ENCODE results near the gene YAP1.

The YAP1 gene

DNA sequence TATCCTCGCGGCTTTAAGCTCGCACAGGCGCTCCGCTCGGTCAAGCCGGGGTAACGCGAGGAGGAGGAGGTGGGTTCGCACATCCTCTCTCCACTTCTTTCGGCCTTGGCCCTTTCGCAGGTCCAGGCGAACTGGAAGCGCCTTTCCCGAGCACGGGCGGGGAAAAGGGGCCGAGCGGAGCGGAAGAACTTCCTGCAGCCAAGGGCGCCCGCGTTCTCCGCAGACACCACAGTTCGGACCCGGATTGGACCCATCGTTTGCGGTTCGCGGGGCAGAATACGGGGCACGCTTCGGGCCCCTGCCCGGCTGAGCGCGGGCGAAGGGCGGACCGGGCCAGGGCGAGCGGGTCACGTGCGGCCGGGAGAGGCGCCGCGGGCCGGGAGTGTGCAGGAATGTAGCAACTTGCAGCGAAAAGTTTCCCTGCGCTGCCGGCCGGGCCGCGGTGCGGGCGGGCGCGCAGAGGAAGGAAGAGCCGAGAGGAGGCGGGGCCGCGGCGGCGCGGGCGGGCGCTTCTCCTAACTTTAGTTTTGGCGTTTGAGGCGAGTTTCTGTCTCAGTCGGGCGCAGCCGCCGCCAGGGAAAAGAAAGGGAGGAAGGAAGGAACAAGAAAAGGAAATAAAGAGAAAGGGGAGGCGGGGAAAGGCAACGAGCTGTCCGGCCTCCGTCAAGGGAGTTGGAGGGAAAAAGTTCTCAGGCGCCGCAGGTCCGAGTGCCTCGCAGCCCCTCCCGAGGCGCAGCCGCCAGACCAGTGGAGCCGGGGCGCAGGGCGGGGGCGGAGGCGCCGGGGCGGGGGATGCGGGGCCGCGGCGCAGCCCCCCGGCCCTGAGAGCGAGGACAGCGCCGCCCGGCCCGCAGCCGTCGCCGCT, at the start of gene YAP1:
Gene YAP1, plus strand, starts transcription at position 552 of the 865 bp plus-strand sequence. CDS start 402 bp downstream, outside the sequence.
- DNase-seq: no peak

DNA sequence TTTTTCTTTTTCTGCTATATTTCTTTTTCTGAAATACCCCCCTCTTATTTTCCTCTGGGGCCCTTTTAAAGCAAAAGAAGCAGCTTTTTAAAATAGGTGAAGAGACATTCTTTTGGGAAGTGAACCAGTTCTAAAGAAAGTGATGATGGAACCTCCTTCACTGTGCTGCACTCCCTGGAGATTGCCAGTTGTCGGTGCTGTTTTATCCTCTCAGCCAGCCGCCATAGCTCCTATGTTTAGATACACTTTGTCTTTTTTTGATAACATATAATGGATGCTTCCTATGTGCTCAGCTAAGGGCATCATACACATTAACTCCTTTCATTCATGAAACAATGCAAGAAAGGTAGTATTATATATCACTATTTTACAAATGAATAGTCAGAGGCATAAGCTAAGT, 49.0 kb upstream of the YAP1 start:
- no peak for DNase-seq

DNA sequence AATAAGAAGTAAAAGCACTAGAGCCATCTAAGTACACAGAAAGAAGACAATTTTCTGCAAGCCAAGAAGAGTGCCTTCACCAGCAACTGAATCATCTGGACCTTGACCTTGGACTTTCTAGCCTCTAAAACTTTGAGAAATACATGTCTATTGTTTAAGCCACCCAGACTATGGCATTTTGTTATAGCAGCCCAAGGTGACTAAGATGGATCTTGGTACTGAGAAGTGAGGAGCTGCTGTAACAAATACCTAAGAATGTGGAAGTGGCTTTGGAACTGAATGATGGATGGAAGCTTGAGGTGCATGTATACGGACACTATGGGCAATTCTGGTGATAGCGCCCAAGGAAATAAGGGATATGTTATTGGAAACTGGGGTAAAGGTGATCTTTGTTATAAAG, 48.1 kb upstream of the YAP1 start:
- DNase-seq: no peak

DNA sequence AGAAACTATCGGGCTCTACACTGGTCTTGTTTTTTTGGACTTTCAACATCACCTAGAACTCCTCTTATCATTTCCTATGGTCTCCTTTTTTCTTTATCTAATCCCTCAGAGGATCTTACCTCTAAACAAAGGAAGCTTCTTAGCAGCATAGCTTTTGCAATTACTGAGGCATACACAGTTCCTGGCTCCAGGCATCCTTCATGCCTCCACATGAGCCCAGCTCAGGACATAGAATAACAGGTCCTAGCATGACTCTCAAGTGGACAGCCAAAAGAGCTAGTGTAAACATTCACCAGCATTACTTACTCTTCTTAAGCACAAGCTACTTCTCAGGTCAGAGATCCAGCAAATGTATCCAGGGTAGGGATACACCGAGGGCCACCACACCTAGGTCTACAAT, 45.9 kb upstream of the YAP1 start:
- no peak for DNase-seq

DNA sequence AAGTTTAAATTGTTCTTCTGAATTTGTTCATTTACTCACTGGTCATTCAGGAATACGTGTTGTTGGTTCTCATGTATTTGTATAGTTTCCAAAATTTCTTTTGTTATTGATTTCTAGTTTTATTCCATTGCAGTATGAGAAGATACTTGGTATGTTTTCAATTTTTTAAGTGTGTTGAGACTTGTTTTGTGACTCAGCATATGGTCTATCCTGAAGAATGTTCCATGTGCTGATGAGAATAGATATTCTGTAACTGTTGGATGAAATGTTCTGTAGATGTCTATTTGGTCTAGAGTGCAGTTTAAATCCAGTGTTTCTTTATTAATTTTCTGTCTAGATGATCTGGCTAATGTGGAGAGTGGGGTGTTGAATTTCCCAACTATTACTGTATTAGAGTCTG, 39.5 kb upstream of the YAP1 start:
- DNase-seq: no peak

DNA sequence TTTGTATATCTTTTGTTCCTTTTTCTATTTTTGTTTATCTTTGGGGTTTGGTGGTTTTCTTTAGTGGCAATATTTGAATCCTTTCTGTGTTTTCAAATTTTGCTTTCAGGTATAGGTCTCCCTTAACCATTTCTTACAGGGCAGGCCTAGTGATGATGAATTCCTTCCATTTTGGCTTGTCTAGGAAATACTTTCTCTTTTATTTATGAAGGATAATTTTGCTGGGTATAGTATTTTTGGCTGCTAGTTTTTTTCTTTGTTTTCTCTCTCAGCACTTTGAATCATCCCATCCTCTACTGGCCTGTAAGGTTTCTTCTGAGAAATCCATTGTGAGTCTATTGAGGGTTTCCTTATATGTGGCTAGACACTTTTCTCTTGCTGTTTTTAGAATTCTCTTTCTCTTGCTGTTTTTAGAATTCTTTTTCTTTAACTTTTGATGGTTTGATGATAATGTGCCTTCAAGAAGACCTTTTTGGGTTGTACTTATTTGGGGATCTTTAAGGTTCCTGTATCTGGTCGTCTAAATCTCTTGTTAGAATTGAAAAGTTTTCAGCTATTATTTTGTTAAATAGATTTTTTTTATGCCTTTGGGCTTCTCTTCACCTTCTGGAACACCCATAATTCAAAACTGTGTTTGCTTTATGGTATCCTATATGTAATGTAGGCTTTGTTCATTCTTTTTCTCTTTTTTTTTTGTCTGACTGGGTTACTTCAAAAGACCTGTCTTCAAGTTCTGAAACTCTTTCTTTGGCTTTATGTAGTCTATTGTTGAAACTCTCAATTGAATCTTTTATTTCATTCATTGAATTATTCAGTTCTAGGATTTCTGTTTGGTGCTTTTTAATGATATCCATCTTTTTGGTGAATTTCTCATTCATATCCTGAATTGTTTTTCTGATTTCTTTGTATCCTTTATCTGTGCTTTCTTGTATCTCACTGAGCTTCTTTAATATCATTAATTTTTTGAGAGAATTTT, 38.5 kb upstream of the YAP1 start:
- DNase-seq: no peak

DNA sequence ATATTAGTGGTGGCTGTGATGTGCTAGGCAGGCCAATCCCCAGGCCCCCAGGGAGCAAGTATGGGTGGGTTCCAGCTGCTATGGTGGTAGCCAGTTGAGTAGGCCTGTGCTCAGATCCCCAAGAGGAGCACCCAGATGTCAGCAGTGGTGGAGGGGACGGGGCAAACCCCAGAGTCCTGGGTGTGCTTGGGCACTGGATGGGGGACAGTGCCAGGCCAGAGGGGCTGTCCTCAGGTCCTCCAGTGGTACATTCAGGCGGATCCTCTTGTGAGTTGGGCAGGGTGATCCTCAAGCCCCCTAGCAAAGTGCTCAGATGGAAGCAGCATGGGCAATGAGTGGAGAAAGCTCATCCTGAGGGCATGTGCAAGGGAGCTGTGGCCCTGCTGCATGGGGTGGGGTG, 37.0 kb upstream of the YAP1 start:
- no peak for DNase-seq

DNA sequence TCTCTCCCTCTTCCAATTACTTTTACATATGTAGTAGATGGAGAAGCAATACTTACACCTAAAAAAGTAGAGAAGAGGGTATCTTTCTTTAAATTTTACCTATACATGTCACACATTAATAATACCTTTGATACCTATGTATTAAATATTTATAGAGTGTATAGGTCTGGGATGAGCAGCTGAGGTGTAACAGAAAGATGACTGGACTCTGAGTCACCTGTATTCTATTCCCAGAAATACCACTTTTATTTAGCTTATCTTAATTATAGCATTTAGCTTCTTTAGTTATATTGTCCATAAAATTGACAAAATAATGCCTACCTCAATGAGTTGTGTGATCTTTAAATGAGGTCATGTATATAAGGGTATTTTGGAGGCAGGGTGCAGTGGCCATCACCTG, 30.6 kb upstream of the YAP1 start:
- no peak for DNase-seq

DNA sequence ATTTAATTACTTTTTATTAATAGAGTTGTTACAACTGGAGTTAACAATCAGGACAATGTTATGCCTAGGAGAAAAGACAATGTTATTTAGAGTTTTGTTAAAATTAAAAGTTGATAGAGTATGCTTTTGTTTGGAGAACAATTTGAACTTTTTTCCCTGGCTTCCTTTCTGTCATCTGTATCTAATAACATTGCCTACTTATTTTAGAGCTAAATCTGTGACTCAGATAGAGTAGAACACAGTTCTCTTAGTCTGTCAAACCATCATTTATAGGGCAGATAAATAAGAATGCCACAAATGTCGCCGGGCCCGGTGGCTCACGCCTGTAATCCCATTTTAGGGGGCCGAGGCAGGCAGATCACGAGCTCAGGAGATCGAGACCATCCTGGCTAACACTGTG, 28.9 kb upstream of the YAP1 start:
- DNase-seq: no peak

DNA sequence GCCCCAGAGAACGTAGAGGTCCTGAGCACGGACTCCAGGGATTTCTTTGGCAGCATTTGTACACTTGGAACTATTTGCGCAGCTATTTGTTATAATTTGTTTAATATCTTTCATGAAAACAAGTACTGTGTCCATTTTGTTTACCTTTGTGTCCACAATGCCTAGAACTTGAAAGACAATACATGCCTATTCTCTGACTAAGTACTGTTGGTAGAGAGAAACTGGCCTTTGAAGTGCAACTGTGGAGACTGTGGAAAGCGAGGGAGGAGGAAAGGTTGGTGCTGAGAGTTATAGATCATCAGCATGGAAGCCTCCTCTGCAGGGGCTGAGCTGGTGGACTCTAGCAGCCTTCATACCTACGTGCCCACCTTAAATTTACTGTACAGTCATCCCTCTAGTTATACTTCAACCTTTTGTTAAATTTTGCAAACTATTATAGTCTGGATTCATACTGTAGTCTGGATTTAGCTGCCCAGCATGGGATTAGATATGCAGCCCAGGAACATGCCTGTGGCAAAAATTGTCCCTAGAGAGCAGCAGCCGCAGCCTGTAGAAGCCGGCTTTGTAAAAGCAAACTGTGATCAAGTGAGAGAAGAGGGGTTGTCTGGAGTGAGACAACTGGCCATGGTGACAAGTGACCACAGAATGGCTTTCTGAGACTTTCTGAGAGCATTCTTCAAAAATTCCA, 24.2 kb upstream of the YAP1 start:
- no peak for DNase-seq

DNA sequence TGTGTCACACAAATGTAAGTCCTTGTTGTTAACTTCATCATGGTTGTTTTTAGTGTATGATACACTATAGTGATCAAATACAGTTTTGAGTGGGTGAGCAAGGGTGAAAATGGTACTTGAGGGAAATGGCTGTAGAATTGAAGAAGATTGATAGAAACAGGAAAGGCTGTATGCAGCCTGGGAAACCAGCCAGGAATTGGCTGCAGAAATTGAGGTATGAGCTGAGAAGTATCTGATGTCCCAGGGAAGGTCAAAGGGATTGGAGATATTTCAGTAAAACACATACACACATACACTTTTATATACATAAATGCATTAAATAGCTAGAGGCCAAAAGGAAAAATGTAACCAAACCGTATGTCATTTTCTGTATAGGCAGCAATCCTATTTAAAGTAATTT, 13.1 kb upstream of the YAP1 start:
- DNase-seq: no peak

DNA sequence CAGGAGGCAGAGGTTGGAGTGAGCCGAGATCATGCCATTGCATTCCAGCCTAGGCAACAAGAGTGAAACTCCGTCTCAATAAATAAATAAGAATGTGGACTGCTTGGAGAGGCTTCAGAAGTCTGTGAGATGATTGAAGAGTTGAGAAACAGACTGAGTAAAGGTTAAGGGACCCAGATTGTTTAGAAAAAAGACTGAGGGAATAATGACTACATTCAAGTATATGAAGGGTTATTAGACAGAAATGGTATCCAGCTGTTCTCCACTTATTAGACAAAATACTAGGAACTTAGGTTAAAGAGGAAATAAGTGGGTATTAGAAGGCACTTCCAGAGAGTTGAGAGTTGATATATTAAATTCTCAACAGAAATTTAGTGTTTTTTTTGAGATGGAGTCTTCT, 10.5 kb upstream of the YAP1 start:
- no peak for DNase-seq

DNA sequence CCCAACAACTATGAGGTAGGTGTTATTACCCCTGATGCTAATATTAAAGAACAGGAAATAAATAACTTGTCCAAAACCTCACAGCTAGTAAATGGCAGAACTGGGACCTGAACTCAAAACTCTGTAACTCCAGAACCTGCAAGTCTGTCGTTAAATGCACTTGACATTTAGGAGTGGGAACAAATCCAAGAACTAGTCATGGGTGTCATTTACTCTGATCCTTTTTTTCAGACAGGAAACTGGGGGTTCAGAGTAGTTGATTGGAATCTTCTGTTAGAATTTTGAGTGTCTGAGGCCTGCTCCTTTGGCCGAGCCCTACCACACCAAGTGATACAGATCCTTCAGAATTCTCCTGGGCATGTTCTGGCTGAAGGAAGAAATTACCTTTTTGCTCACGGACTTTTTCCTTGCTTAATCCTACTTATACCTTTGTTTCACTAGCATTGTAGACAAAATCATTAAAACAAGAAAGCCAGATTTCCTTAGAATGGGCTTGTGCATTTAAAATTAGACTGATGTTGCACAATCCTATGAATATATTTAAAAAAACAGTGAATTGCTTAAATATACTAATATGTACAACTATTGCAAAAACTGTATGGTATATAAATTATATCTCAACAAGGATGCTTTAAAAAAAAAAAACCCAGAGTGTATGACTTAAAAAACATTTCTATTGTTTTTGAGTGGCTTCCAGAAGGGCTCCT, 1.4 kb upstream of the YAP1 start:
- DNase-seq: no peak

DNA sequence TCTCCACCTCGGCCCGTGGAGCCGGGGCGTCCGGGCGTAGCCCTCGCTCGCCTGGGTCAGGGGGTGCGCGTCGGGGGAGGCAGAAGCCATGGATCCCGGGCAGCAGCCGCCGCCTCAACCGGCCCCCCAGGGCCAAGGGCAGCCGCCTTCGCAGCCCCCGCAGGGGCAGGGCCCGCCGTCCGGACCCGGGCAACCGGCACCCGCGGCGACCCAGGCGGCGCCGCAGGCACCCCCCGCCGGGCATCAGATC, 439 bp downstream of the YAP1 start:
- DNase-seq: no peak

DNA sequence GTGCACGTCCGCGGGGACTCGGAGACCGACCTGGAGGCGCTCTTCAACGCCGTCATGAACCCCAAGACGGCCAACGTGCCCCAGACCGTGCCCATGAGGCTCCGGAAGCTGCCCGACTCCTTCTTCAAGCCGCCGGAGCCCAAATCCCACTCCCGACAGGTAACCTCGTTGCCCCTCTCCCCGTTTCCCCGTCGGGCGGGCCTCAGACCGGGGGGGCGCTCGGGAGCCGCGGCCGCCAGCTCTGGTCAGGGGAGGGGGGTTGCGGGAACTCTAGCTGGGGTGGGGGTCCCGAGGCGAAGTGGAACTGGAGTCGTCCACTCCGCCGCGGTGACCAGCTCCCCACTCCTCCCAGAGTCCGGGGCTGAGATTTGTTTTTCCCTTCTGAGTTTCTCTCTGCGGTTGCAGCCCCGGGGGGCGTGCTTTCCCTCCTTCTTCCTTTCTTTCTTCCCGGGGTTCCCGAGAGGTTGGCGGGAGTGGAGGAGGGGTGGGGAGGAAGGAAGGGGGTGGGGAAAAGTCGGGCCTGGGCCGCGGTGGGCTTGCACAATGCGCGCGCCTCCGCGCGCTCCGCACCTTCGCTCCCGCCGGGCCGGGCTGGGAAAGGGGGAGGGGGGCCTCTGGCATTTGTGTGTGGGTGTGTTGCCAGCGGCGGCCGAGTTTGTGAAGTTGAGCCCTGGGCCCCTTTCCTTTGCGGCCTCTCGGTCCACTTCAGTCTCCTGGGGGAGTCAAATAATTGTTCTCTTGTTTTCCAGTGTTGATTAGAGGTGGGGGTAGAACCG, 952 bp downstream of the YAP1 start:
- no peak for DNase-seq

DNA sequence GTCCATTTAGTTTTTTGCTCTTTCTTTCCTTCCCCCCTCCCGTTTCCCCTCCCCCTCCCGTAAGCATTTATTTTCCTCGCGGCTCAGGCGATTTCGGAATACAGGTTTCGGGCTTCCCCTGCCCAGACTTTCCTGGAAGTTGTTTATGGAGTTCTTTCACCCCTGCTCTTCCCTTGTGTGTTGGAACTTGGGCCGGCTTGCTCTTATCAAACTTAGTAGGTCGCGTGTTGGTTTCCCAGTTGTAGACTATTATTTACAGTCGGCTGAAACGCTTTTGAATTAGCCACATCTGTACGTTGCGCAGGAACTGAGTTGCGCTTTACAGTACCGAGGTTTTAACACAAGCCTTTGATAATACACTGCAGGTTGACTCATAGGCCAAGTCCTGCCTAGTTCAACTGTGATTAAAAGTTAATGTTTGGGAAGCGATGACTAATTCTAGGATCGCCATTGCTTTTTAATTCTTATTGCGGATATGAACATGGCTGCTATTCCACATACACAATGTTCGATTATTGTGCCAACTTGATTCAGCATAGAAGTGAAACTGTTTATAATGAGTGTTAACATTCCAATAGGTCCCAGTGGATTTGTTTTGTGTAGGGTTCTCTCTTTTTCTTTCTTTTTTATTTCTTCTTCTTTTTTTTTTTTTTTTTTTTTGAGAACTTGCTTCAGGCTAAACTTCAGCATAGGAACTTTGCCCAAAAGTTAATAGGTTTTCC, 1.7 kb downstream of the YAP1 start:
- no peak for DNase-seq

DNA sequence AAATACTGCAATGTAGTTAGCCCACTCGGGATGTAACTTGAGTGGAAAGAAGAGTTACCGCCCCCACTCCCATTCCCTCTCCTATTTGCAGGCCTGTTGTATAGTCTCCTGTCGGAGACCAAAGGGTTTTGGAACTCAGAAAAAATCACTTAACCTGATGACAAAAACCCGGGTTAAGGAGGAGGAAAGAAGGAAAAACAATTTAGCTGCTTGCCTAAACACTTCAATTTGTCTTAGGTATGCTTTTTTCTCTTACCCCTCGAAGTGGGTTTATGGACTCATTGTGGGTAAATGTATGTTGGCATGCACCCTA, 2.2 kb downstream of the YAP1 start:
- no peak for DNase-seq

DNA sequence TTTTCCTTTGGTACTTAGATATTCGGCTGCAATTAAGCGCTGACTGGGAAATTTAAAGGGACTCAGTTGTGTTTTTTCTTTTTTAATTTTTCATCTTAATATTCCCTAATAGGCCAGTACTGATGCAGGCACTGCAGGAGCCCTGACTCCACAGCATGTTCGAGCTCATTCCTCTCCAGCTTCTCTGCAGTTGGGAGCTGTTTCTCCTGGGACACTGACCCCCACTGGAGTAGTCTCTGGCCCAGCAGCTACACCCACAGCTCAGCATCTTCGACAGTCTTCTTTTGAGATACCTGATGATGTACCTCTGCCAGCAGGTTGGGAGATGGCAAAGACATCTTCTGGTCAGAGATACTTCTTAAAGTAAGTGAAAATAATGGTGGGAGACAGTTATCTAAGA, 3.8 kb downstream of the YAP1 start:
- no peak for DNase-seq

DNA sequence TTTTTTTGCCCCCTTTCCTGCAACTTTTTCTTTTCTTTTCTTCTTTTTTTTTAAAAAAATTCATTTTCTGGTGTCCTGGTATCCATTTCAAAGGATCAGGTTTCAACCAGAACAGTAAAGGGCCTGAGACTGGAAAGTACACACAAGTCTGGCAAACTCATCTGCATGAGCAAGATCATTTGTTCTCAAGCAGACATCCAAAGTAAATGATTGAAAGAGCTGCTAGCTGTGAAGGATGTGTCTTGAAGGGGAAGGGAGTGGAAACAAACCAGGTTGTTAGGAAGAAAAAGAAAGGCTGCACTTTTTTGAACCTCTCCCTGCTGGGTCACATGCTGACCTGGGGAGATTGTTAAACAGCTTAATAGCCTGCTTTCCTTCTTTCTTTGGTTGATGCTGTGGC, 5.3 kb downstream of the YAP1 start:
- no peak for DNase-seq

DNA sequence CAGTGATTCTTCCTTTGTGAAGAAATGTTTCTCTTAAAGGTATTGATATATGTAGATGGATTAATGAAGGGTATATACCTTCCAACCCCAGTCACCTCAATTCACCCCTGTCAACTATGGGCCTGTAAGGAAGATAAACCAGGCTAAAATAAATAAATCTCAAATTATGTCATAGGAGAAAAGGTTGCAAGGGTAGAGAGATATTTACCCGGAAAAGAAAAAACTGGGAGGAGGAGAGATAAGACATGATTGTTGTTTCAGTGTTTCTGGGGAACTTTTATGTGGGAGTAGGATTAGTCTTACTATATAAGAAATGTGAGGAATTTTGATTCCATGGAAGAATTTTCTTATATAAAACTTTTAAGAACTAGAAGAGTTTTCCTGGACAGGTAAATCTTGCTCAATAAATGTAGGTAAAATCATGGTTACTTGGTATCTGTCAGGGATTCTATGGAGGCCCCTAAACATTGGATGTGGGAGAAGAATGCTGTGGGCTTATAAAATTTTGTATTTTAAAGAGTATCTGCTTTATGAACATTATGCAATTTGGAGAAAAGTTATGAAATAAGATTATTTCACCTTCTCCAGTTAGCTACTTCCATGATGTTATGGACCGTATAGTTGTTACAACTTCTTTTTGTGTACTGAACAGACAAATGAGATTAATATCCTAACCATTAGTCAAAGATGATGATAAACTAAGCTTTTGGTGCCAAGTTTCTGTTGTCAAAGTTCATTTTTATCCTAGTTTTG, 6.4 kb downstream of the YAP1 start:
- no peak for DNase-seq
